ENCODE measurements around the gene CEP128.

GRCh38 chr14:80669426-80669825, 272.1 kb downstream of the CEP128 start:
- TF ChIP-seq REPIN1 (tag by site-specific recombination; IDR thresholded peaks at IDR 0.05; ENCODE audit: low read depth) = no peak
- no peak for TF ChIP-seq YY1 (tag by site-specific recombination; IDR thresholded peaks at IDR 0.05)
- TF ChIP-seq, protein P1, sequence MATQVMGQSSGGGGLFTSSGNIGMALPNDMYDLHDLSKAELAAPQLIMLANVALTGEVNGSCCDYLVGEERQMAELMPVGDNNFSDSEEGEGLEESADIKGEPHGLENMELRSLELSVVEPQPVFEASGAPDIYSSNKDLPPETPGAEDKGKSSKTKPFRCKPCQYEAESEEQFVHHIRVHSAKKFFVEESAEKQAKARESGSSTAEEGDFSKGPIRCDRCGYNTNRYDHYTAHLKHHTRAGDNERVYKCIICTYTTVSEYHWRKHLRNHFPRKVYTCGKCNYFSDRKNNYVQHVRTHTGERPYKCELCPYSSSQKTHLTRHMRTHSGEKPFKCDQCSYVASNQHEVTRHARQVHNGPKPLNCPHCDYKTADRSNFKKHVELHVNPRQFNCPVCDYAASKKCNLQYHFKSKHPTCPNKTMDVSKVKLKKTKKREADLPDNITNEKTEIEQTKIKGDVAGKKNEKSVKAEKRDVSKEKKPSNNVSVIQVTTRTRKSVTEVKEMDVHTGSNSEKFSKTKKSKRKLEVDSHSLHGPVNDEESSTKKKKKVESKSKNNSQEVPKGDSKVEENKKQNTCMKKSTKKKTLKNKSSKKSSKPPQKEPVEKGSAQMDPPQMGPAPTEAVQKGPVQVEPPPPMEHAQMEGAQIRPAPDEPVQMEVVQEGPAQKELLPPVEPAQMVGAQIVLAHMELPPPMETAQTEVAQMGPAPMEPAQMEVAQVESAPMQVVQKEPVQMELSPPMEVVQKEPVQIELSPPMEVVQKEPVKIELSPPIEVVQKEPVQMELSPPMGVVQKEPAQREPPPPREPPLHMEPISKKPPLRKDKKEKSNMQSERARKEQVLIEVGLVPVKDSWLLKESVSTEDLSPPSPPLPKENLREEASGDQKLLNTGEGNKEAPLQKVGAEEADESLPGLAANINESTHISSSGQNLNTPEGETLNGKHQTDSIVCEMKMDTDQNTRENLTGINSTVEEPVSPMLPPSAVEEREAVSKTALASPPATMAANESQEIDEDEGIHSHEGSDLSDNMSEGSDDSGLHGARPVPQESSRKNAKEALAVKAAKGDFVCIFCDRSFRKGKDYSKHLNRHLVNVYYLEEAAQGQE (tag by site-specific recombination; IDR thresholded peaks at IDR 0.05) = no peak
- TF ChIP-seq, protein P2, sequence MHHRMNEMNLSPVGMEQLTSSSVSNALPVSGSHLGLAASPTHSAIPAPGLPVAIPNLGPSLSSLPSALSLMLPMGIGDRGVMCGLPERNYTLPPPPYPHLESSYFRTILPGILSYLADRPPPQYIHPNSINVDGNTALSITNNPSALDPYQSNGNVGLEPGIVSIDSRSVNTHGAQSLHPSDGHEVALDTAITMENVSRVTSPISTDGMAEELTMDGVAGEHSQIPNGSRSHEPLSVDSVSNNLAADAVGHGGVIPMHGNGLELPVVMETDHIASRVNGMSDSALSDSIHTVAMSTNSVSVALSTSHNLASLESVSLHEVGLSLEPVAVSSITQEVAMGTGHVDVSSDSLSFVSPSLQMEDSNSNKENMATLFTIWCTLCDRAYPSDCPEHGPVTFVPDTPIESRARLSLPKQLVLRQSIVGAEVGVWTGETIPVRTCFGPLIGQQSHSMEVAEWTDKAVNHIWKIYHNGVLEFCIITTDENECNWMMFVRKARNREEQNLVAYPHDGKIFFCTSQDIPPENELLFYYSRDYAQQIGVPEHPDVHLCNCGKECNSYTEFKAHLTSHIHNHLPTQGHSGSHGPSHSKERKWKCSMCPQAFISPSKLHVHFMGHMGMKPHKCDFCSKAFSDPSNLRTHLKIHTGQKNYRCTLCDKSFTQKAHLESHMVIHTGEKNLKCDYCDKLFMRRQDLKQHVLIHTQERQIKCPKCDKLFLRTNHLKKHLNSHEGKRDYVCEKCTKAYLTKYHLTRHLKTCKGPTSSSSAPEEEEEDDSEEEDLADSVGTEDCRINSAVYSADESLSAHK (tag by site-specific recombination; IDR thresholded peaks at IDR 0.05) = no peak
- no peak for TF ChIP-seq ZSCAN30 (tag by site-specific recombination; IDR thresholded peaks at IDR 0.05)
- TF ChIP-seq, protein P3, sequence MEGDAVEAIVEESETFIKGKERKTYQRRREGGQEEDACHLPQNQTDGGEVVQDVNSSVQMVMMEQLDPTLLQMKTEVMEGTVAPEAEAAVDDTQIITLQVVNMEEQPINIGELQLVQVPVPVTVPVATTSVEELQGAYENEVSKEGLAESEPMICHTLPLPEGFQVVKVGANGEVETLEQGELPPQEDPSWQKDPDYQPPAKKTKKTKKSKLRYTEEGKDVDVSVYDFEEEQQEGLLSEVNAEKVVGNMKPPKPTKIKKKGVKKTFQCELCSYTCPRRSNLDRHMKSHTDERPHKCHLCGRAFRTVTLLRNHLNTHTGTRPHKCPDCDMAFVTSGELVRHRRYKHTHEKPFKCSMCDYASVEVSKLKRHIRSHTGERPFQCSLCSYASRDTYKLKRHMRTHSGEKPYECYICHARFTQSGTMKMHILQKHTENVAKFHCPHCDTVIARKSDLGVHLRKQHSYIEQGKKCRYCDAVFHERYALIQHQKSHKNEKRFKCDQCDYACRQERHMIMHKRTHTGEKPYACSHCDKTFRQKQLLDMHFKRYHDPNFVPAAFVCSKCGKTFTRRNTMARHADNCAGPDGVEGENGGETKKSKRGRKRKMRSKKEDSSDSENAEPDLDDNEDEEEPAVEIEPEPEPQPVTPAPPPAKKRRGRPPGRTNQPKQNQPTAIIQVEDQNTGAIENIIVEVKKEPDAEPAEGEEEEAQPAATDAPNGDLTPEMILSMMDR (tag by site-specific recombination; IDR thresholded peaks at IDR 0.05) = no peak
- TF ChIP-seq TRIM28 (IDR thresholded peaks at IDR 0.05; ENCODE audit: borderline replicate concordance, low read length) = no peak
- no peak for TF ChIP-seq GFI1B (tag by site-specific recombination; IDR thresholded peaks at IDR 0.05)
- TF ChIP-seq ZNF561 (tag by site-specific recombination; IDR thresholded peaks at IDR 0.05; ENCODE audit: borderline replicate concordance) = no peak
- no peak for TF ChIP-seq ZSCAN23 (tag by site-specific recombination; IDR thresholded peaks at IDR 0.05)
- no peak for TF ChIP-seq ZNF513 (tag by site-specific recombination; IDR thresholded peaks at IDR 0.05)

All from HEK293 (cell line).